ENCODE data around the gene VDAC1. TPM values are rescaled to one million over a fixed set of nuclear protein-coding genes. Genes with fewer than 3 reads are reported as not detected.

VDAC1 gene
- polyA plus RNA-seq, 1 donor (not counting 4 experiments of a cell fraction or from before 2014, with no cell fraction given), result 300 TPM

DNA sequence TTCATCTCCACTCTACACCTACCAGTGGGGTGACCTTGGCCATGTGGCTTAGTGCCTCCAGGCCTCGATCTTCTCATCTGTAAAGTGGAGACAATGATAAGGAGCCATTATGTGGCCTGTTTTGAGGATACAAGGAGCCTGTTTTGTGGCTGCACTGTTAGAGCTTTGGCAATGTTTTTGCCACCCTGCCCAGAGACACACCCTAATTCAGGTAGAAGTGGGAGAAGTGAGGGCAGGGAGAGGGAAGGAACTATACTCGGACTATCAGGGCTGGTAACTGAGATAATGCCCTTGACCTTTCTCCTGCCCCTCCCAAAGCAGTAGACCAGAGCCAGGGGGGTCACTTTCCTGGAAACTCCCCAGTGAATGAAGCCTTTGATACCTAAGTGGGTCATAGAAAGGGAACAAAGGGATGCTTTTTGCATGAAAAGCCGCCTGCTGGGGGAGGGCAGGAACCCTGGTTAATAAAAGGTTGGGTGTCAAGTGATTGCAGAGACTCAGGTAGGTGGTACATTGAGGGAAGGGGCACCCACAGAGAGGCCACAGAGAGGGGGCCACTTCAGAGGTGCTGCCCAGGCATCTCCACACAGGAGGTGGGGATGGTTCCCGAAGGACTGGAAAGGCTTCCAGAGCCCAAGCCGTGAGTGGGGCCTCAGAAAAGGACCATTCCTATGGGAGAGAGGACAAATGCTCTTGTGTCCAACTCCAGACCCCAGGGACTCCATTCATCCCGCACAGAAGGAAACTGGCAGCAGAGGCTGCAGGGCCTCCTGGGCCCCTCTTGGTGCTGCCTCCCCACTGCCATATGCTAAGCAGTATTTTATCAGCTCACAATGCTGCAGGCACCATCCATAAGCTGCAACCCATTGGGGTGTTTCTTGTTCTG is 42.3 kb upstream of the VDAC1 start:
- Histone ChIP-seq H4K20me1 (ENCODE audit: control insufficient read depth, extremely low read depth, insufficient read depth, low read length) (no peaks in the 10 kb centered on the region), H3K9ac (ENCODE audit: control insufficient read depth, extremely low read depth, insufficient read depth, low read length) (no peak overlapping the region), H3K27ac (ENCODE audit: control insufficient read depth, insufficient read depth, low read length) (no peak overlapping the region), H3K9me3 (ENCODE audit: control insufficient read depth, low read depth, low read length) (no peaks in the 10 kb centered on the region), H3K4me3 (ENCODE audit: control insufficient read depth in 2 of 3, extremely low read depth in 1 of 3, insufficient read depth in 2 of 3, low read depth in 1 of 3, low read length in 3 of 3) (no peak overlapping the region), H3K9me1 (ENCODE audit: control insufficient read depth, extremely low read depth, insufficient read depth, low read length) (no peaks in the 10 kb centered on the region), H3K4me2 (ENCODE audit: control insufficient read depth, extremely low read depth, insufficient read depth, low read depth, low read length) (no peak overlapping the region), H3K36me3 (ENCODE audit: control insufficient read depth in 2 of 2, extremely low read depth in 1 of 2, insufficient read depth in 2 of 2, low read length in 2 of 2) (no peaks in the 10 kb centered on the region), H3K4me1 (ENCODE audit: control insufficient read depth, extremely low read depth, insufficient read depth, low read length) (no peaks in the 10 kb centered on the region), H3K27me3 (ENCODE audit: control insufficient read depth, extremely low read depth, insufficient read depth, low read length) (no peaks in the 10 kb centered on the region), H3K79me2 (ENCODE audit: control insufficient read depth, insufficient read depth, low read length) (no peaks in the 10 kb centered on the region), H2AFZ (ENCODE audit: control insufficient read depth, low read length) (no peak overlapping the region)
- no peak for FAIRE-seq
- TF ChIP-seq, protein P1, sequence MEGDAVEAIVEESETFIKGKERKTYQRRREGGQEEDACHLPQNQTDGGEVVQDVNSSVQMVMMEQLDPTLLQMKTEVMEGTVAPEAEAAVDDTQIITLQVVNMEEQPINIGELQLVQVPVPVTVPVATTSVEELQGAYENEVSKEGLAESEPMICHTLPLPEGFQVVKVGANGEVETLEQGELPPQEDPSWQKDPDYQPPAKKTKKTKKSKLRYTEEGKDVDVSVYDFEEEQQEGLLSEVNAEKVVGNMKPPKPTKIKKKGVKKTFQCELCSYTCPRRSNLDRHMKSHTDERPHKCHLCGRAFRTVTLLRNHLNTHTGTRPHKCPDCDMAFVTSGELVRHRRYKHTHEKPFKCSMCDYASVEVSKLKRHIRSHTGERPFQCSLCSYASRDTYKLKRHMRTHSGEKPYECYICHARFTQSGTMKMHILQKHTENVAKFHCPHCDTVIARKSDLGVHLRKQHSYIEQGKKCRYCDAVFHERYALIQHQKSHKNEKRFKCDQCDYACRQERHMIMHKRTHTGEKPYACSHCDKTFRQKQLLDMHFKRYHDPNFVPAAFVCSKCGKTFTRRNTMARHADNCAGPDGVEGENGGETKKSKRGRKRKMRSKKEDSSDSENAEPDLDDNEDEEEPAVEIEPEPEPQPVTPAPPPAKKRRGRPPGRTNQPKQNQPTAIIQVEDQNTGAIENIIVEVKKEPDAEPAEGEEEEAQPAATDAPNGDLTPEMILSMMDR (optimal IDR thresholded peaks at IDR 0.05 in 1 of 3, IDR thresholded peaks at IDR 0.05 in 1 of 3, conservative IDR thresholded peaks at IDR 0.05 in 1 of 3; ENCODE audit: extremely low read depth in 1 of 3, insufficient read depth in 2 of 3, low read length in 3 of 3), result no peak
- TF ChIP-seq EZH2 (IDR thresholded peaks at IDR 0.05; ENCODE audit: low read length), result no peak
- DNase-seq (ENCODE audit: low read depth, low spot score), result no peak
- dilution Hi-C loops (cut with MboI; ENCODE audit: extremely low pct_ligation_motif_present, low sequenced_read_pairs), result no loop called here

DNA sequence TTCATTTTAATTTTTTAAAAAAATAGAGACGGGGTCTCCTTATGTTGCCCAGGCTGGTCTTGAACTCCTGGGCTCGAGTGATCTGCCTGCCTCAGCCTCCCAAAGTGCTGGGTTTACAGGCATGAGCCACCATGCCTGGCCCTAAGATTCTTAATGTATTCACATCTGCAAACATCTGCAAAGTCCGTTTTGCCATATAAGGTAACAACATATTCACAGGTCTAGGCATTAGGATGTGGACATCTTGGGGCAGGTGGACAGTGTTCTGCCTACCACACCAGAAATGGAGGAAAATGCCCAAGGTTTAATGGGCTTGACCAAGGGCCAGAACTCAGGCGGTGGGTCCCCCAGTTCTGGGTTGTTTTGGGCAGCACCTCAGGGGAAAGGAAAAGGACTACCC is 41.6 kb upstream of the VDAC1 start:
- Histone ChIP-seq H3K4me2 (ENCODE audit: control insufficient read depth, extremely low read depth, insufficient read depth, low read depth, low read length) (no peak overlapping the region), H3K4me3 (ENCODE audit: control insufficient read depth in 2 of 3, extremely low read depth in 1 of 3, insufficient read depth in 2 of 3, low read depth in 1 of 3, low read length in 3 of 3) (no peak overlapping the region), H3K79me2 (ENCODE audit: control insufficient read depth, insufficient read depth, low read length) (no peaks in the 10 kb centered on the region), H3K4me1 (ENCODE audit: control insufficient read depth, extremely low read depth, insufficient read depth, low read length) (no peaks in the 10 kb centered on the region), H3K9me1 (ENCODE audit: control insufficient read depth, extremely low read depth, insufficient read depth, low read length) (no peaks in the 10 kb centered on the region), H3K9ac (ENCODE audit: control insufficient read depth, extremely low read depth, insufficient read depth, low read length) (no peak overlapping the region), H3K36me3 (ENCODE audit: control insufficient read depth in 2 of 2, extremely low read depth in 1 of 2, insufficient read depth in 2 of 2, low read length in 2 of 2) (no peaks in the 10 kb centered on the region), H2AFZ (ENCODE audit: control insufficient read depth, low read length) (no peak overlapping the region), H4K20me1 (ENCODE audit: control insufficient read depth, extremely low read depth, insufficient read depth, low read length) (no peaks in the 10 kb centered on the region), H3K27ac (ENCODE audit: control insufficient read depth, insufficient read depth, low read length) (no peak overlapping the region), H3K27me3 (ENCODE audit: control insufficient read depth, extremely low read depth, insufficient read depth, low read length) (no peaks in the 10 kb centered on the region), H3K9me3 (ENCODE audit: control insufficient read depth, low read depth, low read length) (no peaks in the 10 kb centered on the region)
- DNase-seq (ENCODE audit: low read depth, low spot score), result no peak
- no peak for FAIRE-seq
- dilution Hi-C loops (cut with MboI; ENCODE audit: extremely low pct_ligation_motif_present, low sequenced_read_pairs), result no loop called here
- TF ChIP-seq, protein P1 (optimal IDR thresholded peaks at IDR 0.05 in 1 of 3, IDR thresholded peaks at IDR 0.05 in 1 of 3, conservative IDR thresholded peaks at IDR 0.05 in 1 of 3; ENCODE audit: extremely low read depth in 1 of 3, insufficient read depth in 2 of 3, low read length in 3 of 3), result no peak
- TF ChIP-seq EZH2 (IDR thresholded peaks at IDR 0.05; ENCODE audit: low read length), result no peak
